IPS-18a (cell line): ENCODE results near the gene SULF2.

Experiments
- H3K27ac ChIP-seq: one replicate; pipeline ENCODE4 v1.5.1; 2013; ENCODE audit warnings: low read length
- H3K27me3 ChIP-seq: one replicate; pipeline ENCODE4 v1.6.1; 2013; ENCODE audit warnings: mild to moderate bottlenecking, low read length; ENCODE audit not compliant: control insufficient read depth, insufficient read depth
- H3K36me3 ChIP-seq: one replicate; pipeline ENCODE4 v1.6.1; 2013; ENCODE audit warnings: low read depth, low read length; ENCODE audit not compliant: control insufficient read depth
- H3K4me1 ChIP-seq: one replicate; pipeline ENCODE4 v1.6.1; 2013; ENCODE audit warnings: low read depth, low read length; ENCODE audit not compliant: control insufficient read depth
- H3K4me3 ChIP-seq: one replicate; pipeline ENCODE4 v1.5.1; 2013; ENCODE audit warnings: low read length
- H3K9ac ChIP-seq: one replicate; pipeline ENCODE4 v1.6.1; 2013; ENCODE audit warnings: mild to moderate bottlenecking, low read length, moderate library complexity
- H3K9me3 ChIP-seq: one replicate; pipeline ENCODE4 v1.6.1; 2013; ENCODE audit warnings: low read depth, low read length; ENCODE audit not compliant: control insufficient read depth

Gene SULF2

DNA sequence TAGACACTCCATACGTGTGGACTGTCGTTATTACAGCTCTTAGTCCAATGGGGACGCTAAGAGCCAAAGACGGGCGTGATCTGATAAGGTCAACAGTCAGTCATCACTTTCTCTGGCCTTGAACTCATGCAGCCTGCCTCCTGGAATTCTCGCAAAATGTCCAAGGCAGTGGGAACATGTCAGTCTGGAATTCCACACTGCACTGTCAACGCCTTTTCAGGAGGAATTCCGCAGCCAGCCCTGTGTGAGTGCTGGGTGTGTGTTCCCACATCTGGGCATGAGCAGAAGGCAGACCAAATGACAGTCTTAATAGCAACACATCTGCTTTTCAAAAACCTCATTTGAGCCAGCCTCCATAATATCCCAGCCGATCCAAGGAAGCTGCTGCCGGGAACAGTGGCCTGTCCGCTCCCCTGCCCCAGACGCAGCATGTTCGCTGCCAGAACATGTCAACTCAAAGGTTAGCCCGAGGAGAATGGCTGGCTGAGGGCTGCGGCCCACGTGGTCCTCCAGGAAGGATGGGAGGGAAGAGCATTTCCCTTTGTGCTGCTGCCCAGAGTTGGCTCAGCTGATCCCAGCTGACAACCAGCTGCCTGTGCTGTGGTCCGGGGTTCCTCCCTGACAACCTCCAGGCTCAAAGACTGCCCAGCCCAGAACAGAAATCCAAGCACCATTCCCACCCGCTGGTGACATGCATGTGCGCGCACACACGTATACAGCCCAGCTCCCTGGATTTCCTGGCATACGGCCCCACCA is 103.1 kb downstream of the SULF2 start:
- H3K4me3 ChIP-seq: no peak overlapping the region
- no peaks in the 10 kb centered on the region for H3K4me1 ChIP-seq
- H3K27ac ChIP-seq: no peak overlapping the region
- no peak overlapping the region for H3K9ac ChIP-seq
- H3K9me3 ChIP-seq: no peaks in the 10 kb centered on the region
- no peaks in the 10 kb centered on the region for H3K27me3 ChIP-seq
- no peaks in the 10 kb centered on the region for H3K36me3 ChIP-seq

DNA sequence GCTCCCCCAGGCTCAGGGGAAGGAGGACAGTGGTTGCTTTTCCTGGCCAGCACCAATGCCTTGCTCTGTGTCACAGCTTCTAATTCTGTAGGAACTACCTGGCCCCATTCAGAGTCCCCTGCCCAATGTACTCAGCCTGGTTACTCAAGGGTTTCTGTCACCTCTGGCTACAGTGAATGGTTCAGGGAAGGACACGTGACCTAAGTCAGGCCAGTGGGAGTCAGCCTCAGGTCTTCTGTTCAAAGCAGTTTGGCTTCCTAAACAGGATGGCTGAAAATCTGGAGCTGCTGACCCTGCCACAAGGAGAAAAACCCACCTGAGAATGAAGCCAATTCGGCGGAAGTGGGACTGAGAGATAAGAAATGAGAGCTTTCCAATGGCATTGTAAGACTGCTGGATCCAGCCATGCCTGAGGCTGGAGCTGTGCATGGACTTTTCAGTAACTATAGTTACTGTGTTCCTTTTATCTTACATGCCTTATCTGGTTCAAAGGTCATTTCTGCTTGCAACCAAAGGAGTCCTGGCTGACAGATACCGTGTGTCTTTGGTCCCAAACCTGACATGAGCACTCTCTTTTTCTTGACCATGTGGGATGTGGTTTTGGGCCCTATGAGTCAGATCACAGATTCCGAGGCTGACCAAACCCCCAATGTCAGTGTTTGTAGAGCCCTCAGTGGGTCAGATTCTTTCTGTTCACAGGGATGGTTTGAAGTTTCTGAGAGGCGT is 104.3 kb downstream of the SULF2 start:
- no peaks in the 10 kb centered on the region for H3K36me3 ChIP-seq
- H3K27ac ChIP-seq: no peak overlapping the region
- no peaks in the 10 kb centered on the region for H3K27me3 ChIP-seq
- no peak overlapping the region for H3K4me3 ChIP-seq
- no peaks in the 10 kb centered on the region for H3K9me3 ChIP-seq
- peaks cover 2% of the 10 kb centered on the region for H3K4me1 ChIP-seq
- no peak overlapping the region for H3K9ac ChIP-seq

DNA sequence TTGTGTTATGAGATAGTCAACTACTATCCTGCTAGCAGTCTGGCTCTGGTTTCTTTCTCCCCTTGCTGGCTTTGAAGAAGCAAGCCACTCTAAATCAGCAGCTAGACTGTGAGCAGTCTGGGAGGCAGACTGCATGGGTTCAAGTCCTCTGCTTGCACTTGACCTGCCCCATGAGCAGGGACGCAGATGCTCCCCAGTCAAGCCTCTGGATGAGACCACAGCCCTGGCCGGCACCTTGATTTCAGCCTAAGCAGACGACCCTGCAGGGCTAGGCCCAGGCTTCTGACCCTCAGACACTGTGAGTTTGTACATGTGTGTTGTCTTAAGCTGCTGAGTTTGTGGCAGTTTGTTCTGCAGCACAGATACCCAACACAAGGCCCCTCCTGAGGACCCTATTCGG is 105.8 kb downstream of the SULF2 start:
- H3K36me3 ChIP-seq: no peaks in the 10 kb centered on the region

DNA sequence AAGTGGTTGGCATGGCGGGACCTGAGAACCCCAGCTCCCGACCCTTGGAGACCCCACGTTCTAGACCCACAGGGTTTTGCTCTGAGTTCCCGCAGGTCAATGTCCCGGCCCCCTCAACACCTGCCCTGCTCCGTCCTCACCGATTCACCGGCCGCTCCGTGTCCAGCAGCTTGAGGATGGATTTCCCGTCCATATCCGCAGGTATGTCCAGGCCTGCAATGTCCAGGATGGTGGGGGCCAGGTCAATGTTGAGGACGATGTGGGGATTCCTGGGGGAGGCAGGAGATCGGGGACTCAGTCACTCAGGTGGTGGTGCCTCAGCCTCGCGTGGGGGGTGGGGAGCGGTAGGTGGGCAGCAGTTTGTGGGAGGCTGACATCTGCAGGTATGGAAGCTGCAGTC is 106.7 kb downstream of the SULF2 start:
- H3K4me3 ChIP-seq: no peak overlapping the region
- H3K9me3 ChIP-seq: no peaks in the 10 kb centered on the region
- no peak overlapping the region for H3K27ac ChIP-seq
- H3K4me1 ChIP-seq: peaks cover 5% of the 10 kb centered on the region
- H3K9ac ChIP-seq: no peak overlapping the region
- H3K36me3 ChIP-seq: no peaks in the 10 kb centered on the region
- H3K27me3 ChIP-seq: no peaks in the 10 kb centered on the region

More for the DNA sequence above, 105.8 kb downstream of the SULF2 start:
- Histone ChIP-seq H3K27ac (no peak overlapping the region), H3K9me3 (no peaks in the 10 kb centered on the region), H3K27me3 (no peaks in the 10 kb centered on the region), H3K9ac (no peak overlapping the region), H3K4me1 (peaks cover 5% of the 10 kb centered on the region), H3K4me3 (no peak overlapping the region)

DNA sequence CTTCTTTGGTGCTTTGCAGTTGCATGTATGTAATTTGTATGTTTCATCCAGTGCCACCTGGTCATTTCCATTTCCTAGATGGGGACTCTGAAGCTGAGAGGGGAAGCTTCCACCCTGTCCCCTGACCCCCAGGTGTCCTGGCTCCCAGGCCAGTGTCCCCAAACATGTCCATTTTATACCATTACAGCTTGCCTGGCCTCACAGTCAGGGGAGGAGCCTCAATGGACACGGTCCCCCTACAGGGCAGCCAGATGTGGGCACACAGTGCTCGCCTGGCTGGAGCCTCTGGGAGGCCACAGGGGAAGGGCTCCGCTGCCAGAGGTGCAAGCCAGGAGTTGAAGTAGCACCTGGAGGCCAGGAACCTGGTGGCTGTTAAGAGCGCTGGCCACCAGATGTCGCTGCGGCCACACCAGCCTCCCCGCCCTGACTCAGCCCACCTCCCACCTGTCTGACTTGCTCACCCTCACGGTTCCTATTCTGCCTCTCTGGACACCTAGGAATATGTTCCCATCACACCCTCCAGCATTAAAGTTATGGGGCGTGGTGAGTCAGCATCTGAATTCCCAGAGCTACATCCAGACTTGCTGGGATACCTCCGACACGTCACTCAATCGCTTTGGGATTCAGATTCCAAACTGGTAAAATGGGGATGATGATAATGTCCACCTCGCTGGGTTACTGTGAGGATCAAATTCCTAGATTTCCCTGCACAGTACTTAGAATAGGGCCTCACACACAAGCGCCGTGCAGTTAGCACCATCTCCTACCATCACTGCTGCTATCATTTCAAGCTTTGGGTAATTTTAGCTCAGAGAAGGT is 107.4 kb downstream of the SULF2 start:
- Histone ChIP-seq H3K9me3 (no peaks in the 10 kb centered on the region), H3K9ac (no peak overlapping the region), H3K4me3 (no peak overlapping the region), H3K36me3 (no peaks in the 10 kb centered on the region), H3K27ac (no peak overlapping the region), H3K4me1 (peaks cover 5% of the 10 kb centered on the region), H3K27me3 (no peaks in the 10 kb centered on the region)

DNA sequence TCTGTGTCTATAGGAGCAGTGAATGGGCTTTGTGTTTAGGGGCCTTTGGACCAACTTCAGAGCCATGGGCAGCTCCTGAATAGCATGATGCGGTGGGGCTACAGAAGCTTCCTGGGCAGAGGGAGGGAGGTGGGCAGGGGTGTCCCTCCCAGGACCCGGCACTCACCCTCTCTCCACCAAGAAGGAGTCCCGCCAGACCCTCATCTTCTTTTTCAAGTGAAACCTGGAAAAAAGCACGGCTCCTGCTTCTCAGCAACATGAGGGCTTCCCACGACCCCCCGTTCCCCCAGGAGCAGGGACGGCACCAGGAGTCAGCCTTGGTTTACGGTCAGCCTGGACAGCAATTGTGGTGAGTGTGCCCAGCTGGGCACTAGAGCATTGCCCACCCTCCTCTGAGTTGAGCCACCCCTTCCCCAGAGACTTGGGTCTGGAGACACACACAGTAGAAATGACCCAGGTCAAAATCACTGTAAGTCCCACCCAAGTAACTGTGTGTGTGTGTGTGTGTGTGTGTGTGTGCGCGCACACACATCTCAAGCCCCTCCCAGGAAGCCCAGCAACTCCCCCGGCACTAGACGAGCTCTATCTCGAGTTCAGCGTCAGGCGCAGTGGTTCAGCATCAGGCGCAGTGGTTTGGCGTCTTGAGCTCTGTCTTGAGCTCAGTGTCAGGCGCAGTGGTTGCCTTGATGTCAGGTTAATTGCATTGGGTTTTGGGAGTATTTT is 108.2 kb downstream of the SULF2 start:
- H3K9ac ChIP-seq: no peak overlapping the region
- H3K4me3 ChIP-seq: no peak overlapping the region
- H3K9me3 ChIP-seq: no peaks in the 10 kb centered on the region
- no peaks in the 10 kb centered on the region for H3K36me3 ChIP-seq
- H3K27ac ChIP-seq: no peak overlapping the region
- H3K4me1 ChIP-seq: peaks cover 5% of the 10 kb centered on the region
- no peaks in the 10 kb centered on the region for H3K27me3 ChIP-seq

DNA sequence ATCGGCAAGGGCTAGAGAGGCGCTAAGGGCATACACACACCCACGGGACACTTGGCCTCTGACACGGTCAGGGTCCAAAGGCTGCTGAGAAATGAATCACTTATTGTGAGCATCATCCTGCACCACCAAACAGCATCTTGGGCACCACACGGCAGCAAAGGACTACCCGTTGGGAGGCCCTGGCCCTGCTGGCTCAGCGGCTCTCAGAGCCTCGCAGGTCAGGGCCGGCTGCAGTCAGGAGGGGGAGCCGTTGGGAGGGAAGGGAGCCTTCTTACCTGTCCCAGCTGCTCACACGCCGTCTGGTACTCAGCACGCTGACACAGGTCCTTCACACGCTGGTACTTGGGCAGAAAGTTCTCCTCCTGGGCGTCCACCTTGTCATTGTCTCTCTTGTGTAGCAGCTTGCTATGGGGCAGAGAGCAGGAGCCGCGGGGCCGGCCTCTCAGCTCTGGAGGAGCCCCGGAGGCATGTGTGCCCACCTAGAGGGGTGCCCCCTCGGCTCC is 109.0 kb downstream of the SULF2 start:
- Histone ChIP-seq H3K4me3 (no peak overlapping the region), H3K9ac (no peak overlapping the region), H3K27me3 (no peaks in the 10 kb centered on the region), H3K27ac (no peak overlapping the region), H3K36me3 (no peaks in the 10 kb centered on the region), H3K9me3 (no peaks in the 10 kb centered on the region), H3K4me1 (peaks cover 5% of the 10 kb centered on the region)

DNA sequence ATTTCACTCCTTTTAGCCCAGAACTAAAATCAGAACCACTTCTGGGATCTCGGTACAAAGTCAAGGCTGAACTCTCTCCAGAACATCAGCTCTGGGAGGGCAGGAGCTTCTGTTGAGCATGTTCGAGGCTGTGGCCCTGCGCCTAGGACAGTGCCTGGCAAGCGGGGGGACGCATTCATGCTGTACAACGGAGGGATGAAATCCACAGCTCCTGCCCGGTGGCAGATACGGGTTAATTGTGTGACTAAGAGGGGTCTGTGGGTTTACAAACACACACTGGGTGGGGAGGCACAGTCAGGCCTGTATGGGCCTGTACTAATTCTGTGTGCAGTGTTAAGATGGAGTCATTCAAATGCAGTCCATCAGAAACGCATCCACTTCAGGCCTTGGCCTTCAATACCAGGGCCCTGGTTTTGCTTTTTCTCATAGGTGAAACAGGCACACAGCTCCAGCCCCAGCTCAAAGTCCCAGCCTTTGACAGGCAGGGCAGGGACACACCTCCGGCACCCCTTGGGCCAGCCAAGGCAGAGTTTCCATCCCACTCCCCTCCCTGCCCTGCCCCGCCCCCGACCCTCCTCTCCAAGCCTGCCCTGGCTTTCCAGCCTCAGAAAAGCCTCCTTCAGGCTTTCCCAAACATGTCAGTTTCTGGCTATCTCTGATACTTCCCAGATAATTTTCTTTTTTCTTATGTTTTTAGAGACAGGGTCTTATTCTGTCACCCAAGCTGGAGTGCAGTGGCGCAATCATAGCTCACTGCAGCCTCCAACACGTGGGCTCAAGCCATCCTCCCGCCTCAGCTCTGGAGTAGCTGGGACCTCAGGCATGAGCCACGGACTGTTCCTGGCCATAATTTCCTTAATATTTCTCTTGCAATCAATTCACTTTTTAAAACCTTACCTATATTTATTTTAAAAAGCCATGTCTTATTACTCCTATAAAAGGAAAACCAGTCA is 109.8 kb downstream of the SULF2 start:
- no peaks in the 10 kb centered on the region for H3K36me3 ChIP-seq
- H3K9ac ChIP-seq: no peak overlapping the region
- H3K4me3 ChIP-seq: no peak overlapping the region
- no peaks in the 10 kb centered on the region for H3K27me3 ChIP-seq
- peaks cover 5% of the 10 kb centered on the region for H3K4me1 ChIP-seq
- no peak overlapping the region for H3K27ac ChIP-seq
- H3K9me3 ChIP-seq: no peaks in the 10 kb centered on the region

DNA sequence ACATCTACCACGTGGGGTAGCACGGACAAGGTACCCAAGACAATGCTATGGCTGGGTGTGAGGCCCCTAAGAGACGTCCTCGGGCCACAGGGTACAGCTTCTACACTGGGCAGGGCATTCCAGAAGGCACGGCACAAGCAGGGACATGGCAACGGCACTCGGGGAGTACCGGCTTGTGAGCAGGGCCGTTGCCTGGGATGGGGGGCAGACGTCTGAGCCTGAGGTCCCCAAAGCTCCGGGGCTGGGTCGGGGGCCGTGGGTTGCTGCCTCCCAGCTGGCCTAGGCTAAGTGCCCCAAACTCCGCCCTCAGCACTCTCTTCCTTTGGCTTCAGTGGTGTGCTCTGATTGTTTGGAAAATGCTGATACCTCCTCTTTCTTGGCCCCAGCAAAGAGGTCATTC is 110.6 kb downstream of the SULF2 start:
- Histone ChIP-seq H3K9ac (no peak overlapping the region), H3K9me3 (no peaks in the 10 kb centered on the region)

DNA sequence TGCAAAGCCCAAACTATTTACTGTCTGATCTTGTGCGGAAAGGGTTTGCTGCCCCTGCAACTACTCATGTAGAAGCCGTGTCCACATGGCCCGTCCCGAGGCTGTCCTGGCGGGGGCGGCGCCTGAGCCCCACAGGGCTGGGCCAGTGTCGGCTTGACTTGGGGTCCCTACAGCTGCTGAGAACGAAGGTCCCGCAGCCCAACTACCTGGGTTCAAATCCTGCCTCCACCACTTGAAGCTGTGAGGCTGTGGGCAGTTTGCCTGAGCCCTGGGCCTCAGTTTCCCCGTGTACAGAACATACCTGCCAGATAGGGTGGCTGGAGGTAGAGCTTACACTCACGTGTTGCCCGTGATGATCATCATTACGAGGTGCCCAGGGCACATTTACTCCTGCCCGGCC is 111.1 kb downstream of the SULF2 start:
- Histone ChIP-seq H3K27ac (no peak overlapping the region), H3K36me3 (no peaks in the 10 kb centered on the region), H3K4me3 (no peak overlapping the region), H3K27me3 (no peaks in the 10 kb centered on the region), H3K9ac (no peak overlapping the region), H3K9me3 (no peaks in the 10 kb centered on the region), H3K4me1 (peaks cover 5% of the 10 kb centered on the region)

More for the DNA sequence above, 110.6 kb downstream of the SULF2 start:
- Histone ChIP-seq H3K36me3 (no peaks in the 10 kb centered on the region), H3K27me3 (no peaks in the 10 kb centered on the region), H3K27ac (no peak overlapping the region), H3K4me3 (no peak overlapping the region), H3K4me1 (peaks cover 5% of the 10 kb centered on the region)
